Chondrocyte (in vitro differentiated cells): ENCODE results near the gene TSPO. TPM values are rescaled to one million over a fixed set of nuclear protein-coding genes. Genes with fewer than 3 reads are reported as not detected.

Experiments
- DNase-seq: peaks from one replicate; pipeline ENCODE4 v3.0.0; 2021; ENCODE audit warnings: mixed read lengths, low spot score
- H3K27ac Mint-ChIP-seq: one replicate; pipeline ENCODE4 v1.8.0; 2021; ENCODE audit warnings: mild to moderate bottlenecking, moderate library complexity, mixed read lengths; ENCODE audit not compliant: unreplicated experiment
- H3K27me3 Mint-ChIP-seq: 2 replicates; pipeline ENCODE4 v1.8.0; 2021; ENCODE audit warnings: low read depth, mixed read lengths
- H3K36me3 Mint-ChIP-seq: 2 replicates; pipeline ENCODE4 v1.8.0; 2021; ENCODE audit warnings: low read depth, mixed read lengths
- H3K4me1 Mint-ChIP-seq: 2 replicates; pipeline ENCODE4 v1.8.0; 2021; ENCODE audit warnings: low read depth, mild to moderate bottlenecking, mixed read lengths
- H3K4me3 Mint-ChIP-seq: one replicate; pipeline ENCODE4 v1.8.0; 2021; ENCODE audit warnings: mild to moderate bottlenecking, moderate library complexity, mixed read lengths; ENCODE audit not compliant: unreplicated experiment
- H3K9me3 Mint-ChIP-seq: 2 replicates; pipeline ENCODE4 v1.8.0; 2021; ENCODE audit warnings: low read depth, mixed read lengths
- CTCF ChIP-seq: fragments of 200-600 bp; sonication (generic); IDR thresholded peaks from 2 replicates; pipeline ENCODE4 v1.5.0; 2021; ENCODE audit warnings: antibody characterized with exemption, mild to moderate bottlenecking, moderate library complexity
- total RNA-seq: library from RNA; stranded (reverse); gene quantifications from 3 replicates; pipeline ENCODE4 v1.2.1, GENCODE V29; 2021

TSPO gene
- total RNA-seq, 1 donor from 2014 or later: 288 TPM

- Mint-ChIP-seq H3K27ac (no peak within 1 kb of the TSS), H3K9me3 (no peaks in the 10 kb centered on the region), H3K36me3 (peaks cover 2% of the 10 kb centered on the region), H3K27me3 (peaks cover 28% of the 10 kb centered on the region), H3K4me1 (peaks cover 7% of the 10 kb centered on the region), H3K4me3 (peak within 1 kb of the TSS; percentile 69)
- DNase-seq: no peak
- TF ChIP-seq CTCF: peak; percentile 45
These were observed 40.9 kb upstream of the TSPO start, which contains the start of gene BIK for GRCh38 chr22:43110444-43110926. Gene BIK, plus strand, starts transcription at chr22:43110750. Its CDS starts 13,273 bp downstream, at chr22:43124023.

- peaks cover 7% of the 10 kb centered on the region for H3K4me1 Mint-ChIP-seq
- no peak overlapping the region for H3K27ac Mint-ChIP-seq
- no peak for DNase-seq
- no peaks in the 10 kb centered on the region for H3K9me3 Mint-ChIP-seq
- peaks cover 28% of the 10 kb centered on the region for H3K27me3 Mint-ChIP-seq
- no peak for TF ChIP-seq CTCF
- H3K4me3 Mint-ChIP-seq: peak overlapping the region; percentile 47
- H3K36me3 Mint-ChIP-seq: peaks cover 2% of the 10 kb centered on the region
These were observed 40.3 kb upstream of the TSPO start for GRCh38 chr22:43110927-43111623.

- H3K36me3 Mint-ChIP-seq: peaks cover 2% of the 10 kb centered on the region
- H3K27me3 Mint-ChIP-seq: peaks cover 28% of the 10 kb centered on the region
- TF ChIP-seq CTCF: no peak
- H3K4me1 Mint-ChIP-seq: peaks cover 9% of the 10 kb centered on the region
- no peak overlapping the region for H3K27ac Mint-ChIP-seq
- H3K9me3 Mint-ChIP-seq: no peaks in the 10 kb centered on the region
- no peak for DNase-seq
- no peak overlapping the region for H3K4me3 Mint-ChIP-seq
These were observed 37.7 kb upstream of the TSPO start for GRCh38 chr22:43113526-43114251.

GRCh38 chr22:43114958-43115357 lies 36.4 kb upstream of the TSPO start:
- no peak for DNase-seq
- Mint-ChIP-seq H3K9me3 (no peaks in the 10 kb centered on the region), H3K4me1 (peaks cover 13% of the 10 kb centered on the region), H3K27me3 (peaks cover 28% of the 10 kb centered on the region), H3K27ac (no peak overlapping the region), H3K36me3 (peaks cover 2% of the 10 kb centered on the region), H3K4me3 (no peak overlapping the region)
- no peak for TF ChIP-seq CTCF

- Mint-ChIP-seq H3K9me3 (no peaks in the 10 kb centered on the region), H3K27me3 (peaks cover 20% of the 10 kb centered on the region), H3K27ac (no peak overlapping the region), H3K4me1 (peaks cover 6% of the 10 kb centered on the region), H3K4me3 (no peak overlapping the region), H3K36me3 (peaks cover 2% of the 10 kb centered on the region)
- no peak for TF ChIP-seq CTCF
- DNase-seq: no peak
These were observed 34.4 kb upstream of the TSPO start for GRCh38 chr22:43116932-43117331.
